Tibial nerve (tissue), 3 donors: ENCODE measurements around the gene HOMER2.

ENCODE experiments used
- POLR2A ChIP-seq, 2 donors: fragments of 450-650 bp; IDR thresholded peaks; one replicate each; pipeline ENCODE4 v1.6.1; 2017; ENCODE audit warnings: antibody characterized with exemption in 2 of 2, mild to moderate bottlenecking in 2 of 2, moderate library complexity in 2 of 2
- TF ChIP-seq, protein P1 (sequence below), 5 experiments: fragments of 200-600 bp in 3 of 5; fragments of 450-650 bp in 2 of 5; sonication (generic) in 3 of 5; IDR thresholded peaks; one replicate each; pipeline ENCODE4 v1.5.1; 2016 to 2019; ENCODE audit warnings: antibody characterized with exemption in 5 of 5, mild to moderate bottlenecking in 3 of 5, moderate library complexity in 2 of 5

DNA sequence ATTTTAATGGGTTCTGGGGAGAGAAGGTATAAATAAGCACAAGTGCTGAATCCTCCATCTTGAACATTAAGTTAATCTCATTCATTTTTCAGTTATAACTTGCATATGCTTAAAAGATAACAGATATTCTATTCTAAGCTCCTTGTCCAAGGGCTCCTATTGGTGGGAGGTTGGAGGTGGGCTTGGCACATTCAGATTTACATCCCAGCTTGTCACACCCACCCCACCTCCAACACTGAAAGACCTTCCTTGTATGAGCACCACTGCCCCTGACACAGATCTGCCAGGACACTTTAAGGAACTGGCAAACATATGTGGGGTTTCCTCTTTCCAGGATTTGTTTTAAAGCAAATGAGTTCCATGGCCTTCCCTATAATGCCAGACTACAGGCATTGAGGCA is 30.6 kb downstream of the HOMER2 start:
- TF ChIP-seq, protein P1, sequence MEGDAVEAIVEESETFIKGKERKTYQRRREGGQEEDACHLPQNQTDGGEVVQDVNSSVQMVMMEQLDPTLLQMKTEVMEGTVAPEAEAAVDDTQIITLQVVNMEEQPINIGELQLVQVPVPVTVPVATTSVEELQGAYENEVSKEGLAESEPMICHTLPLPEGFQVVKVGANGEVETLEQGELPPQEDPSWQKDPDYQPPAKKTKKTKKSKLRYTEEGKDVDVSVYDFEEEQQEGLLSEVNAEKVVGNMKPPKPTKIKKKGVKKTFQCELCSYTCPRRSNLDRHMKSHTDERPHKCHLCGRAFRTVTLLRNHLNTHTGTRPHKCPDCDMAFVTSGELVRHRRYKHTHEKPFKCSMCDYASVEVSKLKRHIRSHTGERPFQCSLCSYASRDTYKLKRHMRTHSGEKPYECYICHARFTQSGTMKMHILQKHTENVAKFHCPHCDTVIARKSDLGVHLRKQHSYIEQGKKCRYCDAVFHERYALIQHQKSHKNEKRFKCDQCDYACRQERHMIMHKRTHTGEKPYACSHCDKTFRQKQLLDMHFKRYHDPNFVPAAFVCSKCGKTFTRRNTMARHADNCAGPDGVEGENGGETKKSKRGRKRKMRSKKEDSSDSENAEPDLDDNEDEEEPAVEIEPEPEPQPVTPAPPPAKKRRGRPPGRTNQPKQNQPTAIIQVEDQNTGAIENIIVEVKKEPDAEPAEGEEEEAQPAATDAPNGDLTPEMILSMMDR (IDR thresholded peaks at IDR 0.05): no peak
- no peak for TF ChIP-seq POLR2A (IDR thresholded peaks at IDR 0.05)
